Lung (tissue), 12 donors: ENCODE measurements around the gene MDM4. TPM values are rescaled to one million over a fixed set of nuclear protein-coding genes. Genes with fewer than 3 reads are reported as not detected.
"Not testable (repeated sequence)": the region's sequence is repeated elsewhere in the genome, so short reads cannot be mapped to it uniquely, and the experiment has no call there.

Source experiments
- ATAC-seq: fragments of 200-7000 bp; cut with Tn5 transposase; one replicate; pipeline ENCODE4 v1.9.1; 2020; ENCODE audit warnings: moderate number of reproducible peaks; ENCODE audit not compliant: insufficient read depth, low FRiP score
- DNase-seq, 3 donors: peaks; one replicate each; pipeline ENCODE4 v3.0.0-alpha.2; 2013 to 2017
- H3K27ac ChIP-seq, 2 donors: one replicate each; pipeline ENCODE4 v1.5.1; 2013; ENCODE audit warnings: mild to moderate bottlenecking in 2 of 2, moderate library complexity in 2 of 2, control low read depth in 1 of 2, inconsistent platforms in 1 of 2, low read depth in 1 of 2, low read length in 1 of 2
- H3K27me3 ChIP-seq, 3 donors: one replicate each; pipeline ENCODE4 v1.5.1; 2013; ENCODE audit warnings: low read length in 2 of 3; ENCODE audit not compliant: control insufficient read depth in 3 of 3, insufficient read depth in 3 of 3
- H3K36me3 ChIP-seq, 4 donors: one replicate each; pipeline ENCODE4 v1.5.1; 2013; ENCODE audit warnings: low read length in 4 of 4, mild to moderate bottlenecking in 1 of 4, moderate library complexity in 1 of 4; ENCODE audit not compliant: control insufficient read depth in 4 of 4, insufficient read depth in 4 of 4
- H3K4me1 ChIP-seq, 5 donors: one replicate each; pipeline ENCODE4 v1.5.1; 2013; ENCODE audit warnings: low read length in 5 of 5, mild to moderate bottlenecking in 2 of 5, moderate library complexity in 1 of 5; ENCODE audit not compliant: control insufficient read depth in 5 of 5, insufficient read depth in 5 of 5
- H3K4me3 ChIP-seq: one replicate; pipeline ENCODE4 v1.5.1; 2013; ENCODE audit warnings: mild to moderate bottlenecking, control low read depth, moderate library complexity
- H3K9ac ChIP-seq, 2 donors: one replicate each; pipeline ENCODE4 v1.5.1; 2013; ENCODE audit warnings: low read length in 2 of 2, control low read depth in 1 of 2; ENCODE audit not compliant: insufficient read depth in 1 of 2
- H3K9me3 ChIP-seq, 4 donors: one replicate each; pipeline ENCODE4 v1.5.1; 2013; ENCODE audit warnings: low read length in 3 of 4, mild to moderate bottlenecking in 1 of 4, moderate library complexity in 1 of 4; ENCODE audit not compliant: control insufficient read depth in 4 of 4, insufficient read depth in 3 of 4
- WGBS, 2 donors: extraction: QIAGEN DNeasy Blood & Tissue Kit; methylation state at CpG; one replicate each; pipeline ENCODE4 v1.1.7; 2013; 5-methylcytosine and 5-hydroxymethylcytosine counted together
- polyA plus RNA-seq, 2 donors: library from polyadenylated mRNA; stranded (reverse); fragments of 200-250 nt; gene quantifications; one replicate each; pipeline ENCODE4 v1.2.1, GENCODE V29; 2013
- total RNA-seq, 2 donors: library from RNA; depleted of rRNA in 1 of 2; stranded (reverse); fragments of >200 nt in 1 of 2; gene quantifications; one replicate each; pipeline ENCODE4 v1.2.1, GENCODE V29; 2014 to 2021
- TF ChIP-seq, protein P1 (sequence below): IDR thresholded peaks from 2 replicates; pipeline ENCODE4 v1.5.1; 2012; ENCODE audit warnings: mild to moderate bottlenecking; ENCODE audit errors: control extremely low read depth, extremely low read depth
- donor health status: control.
- donor health status: control.
- donor health status: Bipolar disorder and iron deficiency.
- donor health status: healthy.
- donor health status: DM: yes; HTN: yes; CAD: no.

Gene MDM4
- total and polyA plus RNA-seq, 4 donors: 5.6 to 138 (median 38.9) TPM

DNA sequence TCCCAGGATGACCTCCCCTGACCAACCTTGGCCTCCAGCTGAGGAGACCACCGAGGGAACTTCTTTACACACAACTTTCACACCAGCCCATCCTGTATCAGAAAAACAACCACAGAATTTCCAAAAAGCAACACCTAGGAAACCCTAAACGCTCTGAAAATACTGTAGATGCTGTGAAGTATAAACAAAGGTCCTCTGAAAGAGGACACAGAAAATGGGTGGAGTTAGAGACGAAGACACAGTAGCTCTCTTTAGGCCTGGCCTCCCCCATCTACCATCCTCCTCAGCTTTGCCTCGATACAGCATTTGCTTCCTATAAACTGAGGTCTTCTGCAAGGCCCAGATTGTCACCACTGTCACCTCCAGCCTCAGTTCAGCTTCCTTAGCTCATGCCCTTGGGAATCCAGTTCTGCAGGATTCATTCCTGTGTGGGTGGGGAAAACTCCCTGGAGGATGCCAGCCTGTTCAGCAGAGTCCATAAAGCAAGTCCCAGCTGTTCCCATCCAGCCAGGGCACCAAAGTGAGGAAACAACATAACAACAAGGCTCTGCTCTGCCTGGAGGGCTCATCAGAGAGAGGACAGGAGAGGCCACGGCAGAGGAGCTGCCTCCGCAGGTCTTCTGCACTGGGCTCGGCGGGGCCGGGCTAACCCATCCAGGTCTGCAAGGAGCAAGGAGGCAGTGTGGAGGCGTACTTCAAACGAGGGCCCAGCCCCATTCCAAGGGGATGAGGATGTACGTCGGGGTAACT lies 36.6 kb upstream of the MDM4 start:
- no peak for ATAC-seq
- H3K27ac ChIP-seq: peak overlapping the region in 1 of 2 donors; percentile 19
- peaks cover 0 to 50% (median 26%) of the 10 kb centered on the region in 5 donors for H3K4me1 ChIP-seq
- H3K9ac ChIP-seq: no peak overlapping the region
- no peaks in the 10 kb centered on the region for H3K9me3 ChIP-seq
- peaks cover 0 to 5% (median 0%) of the 10 kb centered on the region in 4 donors for H3K36me3 ChIP-seq
- no peak overlapping the region for H3K4me3 ChIP-seq
- WGBS, 2 donors: 69 to 80% methylated on average over 13 of the region's 13 CpGs
- TF ChIP-seq, protein P1, sequence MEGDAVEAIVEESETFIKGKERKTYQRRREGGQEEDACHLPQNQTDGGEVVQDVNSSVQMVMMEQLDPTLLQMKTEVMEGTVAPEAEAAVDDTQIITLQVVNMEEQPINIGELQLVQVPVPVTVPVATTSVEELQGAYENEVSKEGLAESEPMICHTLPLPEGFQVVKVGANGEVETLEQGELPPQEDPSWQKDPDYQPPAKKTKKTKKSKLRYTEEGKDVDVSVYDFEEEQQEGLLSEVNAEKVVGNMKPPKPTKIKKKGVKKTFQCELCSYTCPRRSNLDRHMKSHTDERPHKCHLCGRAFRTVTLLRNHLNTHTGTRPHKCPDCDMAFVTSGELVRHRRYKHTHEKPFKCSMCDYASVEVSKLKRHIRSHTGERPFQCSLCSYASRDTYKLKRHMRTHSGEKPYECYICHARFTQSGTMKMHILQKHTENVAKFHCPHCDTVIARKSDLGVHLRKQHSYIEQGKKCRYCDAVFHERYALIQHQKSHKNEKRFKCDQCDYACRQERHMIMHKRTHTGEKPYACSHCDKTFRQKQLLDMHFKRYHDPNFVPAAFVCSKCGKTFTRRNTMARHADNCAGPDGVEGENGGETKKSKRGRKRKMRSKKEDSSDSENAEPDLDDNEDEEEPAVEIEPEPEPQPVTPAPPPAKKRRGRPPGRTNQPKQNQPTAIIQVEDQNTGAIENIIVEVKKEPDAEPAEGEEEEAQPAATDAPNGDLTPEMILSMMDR: no peak
- no peaks in the 10 kb centered on the region for H3K27me3 ChIP-seq
- no peak for DNase-seq

DNA sequence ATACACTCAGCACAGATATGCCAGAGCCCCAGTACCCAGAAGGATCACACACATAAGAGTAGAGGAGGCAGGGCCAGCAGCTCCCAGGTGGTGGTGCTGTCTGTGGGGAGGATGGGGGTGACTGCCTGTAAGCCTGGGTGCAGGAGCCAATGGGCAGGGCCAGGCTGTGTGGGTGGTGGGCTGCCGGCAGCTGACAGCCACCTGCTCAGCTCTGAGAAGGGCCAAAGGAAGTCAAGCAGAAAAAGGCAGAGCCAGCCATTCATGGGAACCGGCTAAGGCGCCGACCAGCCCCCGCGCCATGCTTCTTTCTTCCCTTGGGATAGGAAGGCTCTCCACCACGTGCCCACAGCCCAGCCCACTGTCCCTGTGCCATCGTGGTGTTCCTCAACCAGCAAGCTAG lies 35.7 kb upstream of the MDM4 start:
- Histone ChIP-seq H3K4me1 (peaks cover 0 to 48% (median 24%) of the 10 kb centered on the region in 5 donors), H3K9ac (no peak overlapping the region), H3K27me3 (no peaks in the 10 kb centered on the region), H3K4me3 (no peak overlapping the region), H3K36me3 (peaks cover 0 to 5% (median 0%) of the 10 kb centered on the region in 4 donors), H3K27ac (no peak overlapping the region), H3K9me3 (no peaks in the 10 kb centered on the region)
- TF ChIP-seq, protein P1: no peak
- WGBS, 2 donors: 69% methylated on average over 7 to 8 of the region's 8 CpGs
- DNase-seq (no peak), ATAC-seq (no peak)

DNA sequence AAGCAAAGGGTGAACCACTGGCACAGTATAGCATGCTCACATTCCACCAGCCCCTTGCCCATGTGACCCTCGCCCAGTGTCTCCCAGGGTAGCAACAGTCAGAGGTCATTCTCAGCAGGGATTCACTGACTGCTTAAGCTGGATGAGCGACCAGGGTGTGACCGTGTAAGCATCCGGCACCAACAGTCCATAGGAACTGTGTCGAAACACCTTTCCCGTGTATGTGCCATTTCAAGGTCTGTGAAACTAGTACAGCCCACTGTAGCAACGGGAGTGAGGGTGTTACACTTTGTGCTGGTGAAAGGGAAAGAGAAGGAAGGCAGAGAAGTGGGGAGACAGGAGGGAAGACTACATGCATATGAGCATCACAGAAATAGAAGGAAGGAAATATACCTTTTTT lies 32.4 kb upstream of the MDM4 start:
- DNase-seq (no peak), ATAC-seq (no peak)
- TF ChIP-seq, protein P1: no peak
- Histone ChIP-seq H3K27me3 (no peaks in the 10 kb centered on the region), H3K36me3 (peaks cover 0 to 4% (median 0%) of the 10 kb centered on the region in 4 donors), H3K9ac (no peak overlapping the region), H3K27ac (no peak overlapping the region), H3K4me3 (no peak overlapping the region), H3K4me1 (peaks cover 0 to 38% (median 9%) of the 10 kb centered on the region in 5 donors), H3K9me3 (no peaks in the 10 kb centered on the region)
- WGBS, 2 donors: 59 to 63% methylated on average over 7 of the region's 7 CpGs

DNA sequence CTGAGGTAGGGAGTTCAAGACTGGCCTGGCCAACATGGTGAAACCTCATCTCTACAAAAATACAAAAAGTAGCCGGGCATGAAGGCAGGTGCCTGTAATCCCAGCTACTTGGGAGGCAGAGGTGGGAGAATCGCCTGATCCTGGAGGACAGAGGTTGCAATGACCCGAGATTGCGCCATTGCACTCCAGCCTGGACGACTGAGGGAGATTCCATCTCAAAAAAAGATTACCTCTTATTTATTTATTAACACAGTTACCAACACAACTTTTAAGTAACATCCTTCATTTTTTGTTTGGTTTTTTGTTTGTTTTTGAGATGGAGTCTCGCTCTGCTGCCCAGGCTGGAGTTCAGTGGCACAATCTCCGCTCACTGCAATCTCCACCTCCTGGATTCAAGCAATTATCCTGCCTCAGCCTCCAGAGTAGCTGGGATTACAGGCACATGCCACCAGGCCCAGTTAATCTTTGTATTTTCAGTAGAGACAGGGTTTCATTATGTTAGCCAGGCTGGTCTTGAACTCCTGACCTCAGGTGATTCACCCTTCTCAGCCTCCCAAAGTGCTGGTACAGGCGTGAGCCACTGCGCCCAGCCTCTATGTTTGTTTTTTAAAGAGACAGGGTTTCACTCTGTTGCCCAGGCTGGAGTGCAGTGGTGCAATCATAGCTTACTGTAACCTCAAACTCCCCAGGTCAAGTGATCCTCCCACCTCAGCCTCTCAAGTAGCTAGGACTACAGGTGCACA lies 29.5 kb upstream of the MDM4 start:
- H3K4me1 ChIP-seq: peaks cover 0 to 17% (median 4%) of the 10 kb centered on the region in 5 donors
- WGBS, 2 donors: 84 to 89% methylated on average over 9 of the region's 9 CpGs
- not testable (repeated sequence) for DNase-seq, ATAC-seq, H3K9ac ChIP-seq, H3K27me3 ChIP-seq, H3K36me3 ChIP-seq, H3K4me3 ChIP-seq, H3K27ac ChIP-seq, H3K9me3 ChIP-seq
